HG03354 (cell line): ENCODE data around the gene SHD.
A peak's percentile ranks its signal among the peaks of the same experiment; 100 is the strongest.
"Not testable (repeated sequence)": the region's sequence is repeated elsewhere in the genome, so short reads cannot be mapped to it uniquely, and the experiment has no call there.

ENCODE experiments used
- ATAC-seq: cut with Tn5 transposase; IDR thresholded peaks from one replicate; pipeline ENCODE4 v1.9.1; 2021; ENCODE audit warnings: mild to moderate bottlenecking; ENCODE audit not compliant: unreplicated experiment, poor library complexity, severe bottlenecking

SHD gene

DNA sequence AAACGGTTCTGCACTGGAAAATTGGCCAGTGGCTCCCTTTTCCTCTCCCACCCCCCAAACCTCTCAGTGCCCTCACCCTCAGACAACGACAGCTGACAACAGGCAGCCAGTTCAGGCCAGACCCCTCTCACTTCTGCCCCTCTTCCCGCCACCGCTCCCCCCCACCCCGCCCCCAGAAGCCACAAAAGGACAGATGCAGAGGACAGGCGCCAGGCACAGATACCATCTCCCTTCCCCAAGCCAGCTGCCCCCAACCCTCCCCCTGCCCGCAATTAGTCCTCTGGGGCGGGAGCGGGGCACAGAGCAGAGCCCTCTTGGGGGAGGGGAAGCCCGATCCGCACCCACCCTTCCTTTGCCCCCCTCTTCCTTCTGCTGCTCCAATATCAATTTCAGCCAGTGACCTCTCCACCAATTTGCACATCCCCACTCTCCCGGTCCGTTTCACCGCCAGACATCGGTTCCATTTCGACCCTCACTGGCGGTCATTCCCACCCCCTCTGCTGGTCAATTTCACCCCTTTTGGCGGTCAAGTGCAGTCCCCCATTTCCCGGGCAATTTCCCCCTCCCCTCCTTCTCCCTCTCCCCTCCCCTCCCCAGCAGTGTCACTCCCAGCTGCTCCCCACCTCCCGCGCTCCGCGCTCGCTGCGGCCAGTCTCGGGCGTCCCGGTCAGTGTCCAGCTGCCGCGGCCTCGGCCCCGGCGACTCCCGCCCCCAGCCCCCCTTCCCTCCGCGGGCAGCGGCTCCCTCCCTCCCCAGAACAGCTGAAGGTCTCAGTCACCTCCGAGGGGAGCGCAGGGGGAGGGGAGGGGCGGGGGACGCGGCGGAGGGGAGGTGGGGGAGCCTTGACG lies at the start of gene SHD:
Gene SHD, plus strand, starts transcription at position 848 of the 848 bp plus-strand sequence. CDS start 798 bp downstream, outside the sequence.
- no peak for ATAC-seq

GRCh38 chr19:4230237-4230636 lies 48.8 kb upstream of the SHD start:
- not testable (repeated sequence) for ATAC-seq

- ATAC-seq: not testable (repeated sequence)
These were observed 47.5 kb upstream of the SHD start for GRCh38 chr19:4231521-4231920.

GRCh38 chr19:4232139-4232538 lies 46.9 kb upstream of the SHD start:
- not testable (repeated sequence) for ATAC-seq

DNA sequence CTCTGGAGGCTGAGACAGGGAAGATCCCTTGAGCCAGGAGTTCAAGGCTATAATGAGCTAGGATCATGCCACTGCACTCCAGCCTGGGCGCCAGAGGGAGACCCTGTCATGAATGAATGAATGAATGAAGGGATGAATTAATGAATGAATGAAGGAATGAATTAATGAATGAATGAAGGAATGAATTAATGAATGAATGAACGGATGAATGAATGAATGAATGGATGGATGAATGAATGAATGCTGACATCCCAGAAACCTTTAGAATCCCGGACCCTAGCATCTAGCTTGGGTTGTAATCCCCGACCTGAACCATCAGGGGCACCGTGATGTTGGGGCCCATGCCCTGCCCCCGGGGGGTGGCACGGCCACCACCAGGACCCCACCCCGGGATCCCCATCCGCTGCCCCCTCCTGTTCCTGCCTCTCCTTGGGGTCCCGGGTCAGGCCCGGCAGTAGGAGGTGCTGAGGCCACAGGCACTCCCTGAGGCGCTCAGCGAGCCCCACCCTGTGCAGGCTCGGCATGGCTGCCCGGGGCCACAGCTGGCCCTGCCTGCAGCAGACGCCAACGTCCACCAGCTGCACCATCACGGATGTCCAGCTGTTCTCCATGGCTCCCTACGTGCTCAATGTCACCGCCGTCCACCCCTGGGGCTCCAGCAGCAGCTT lies 46.3 kb upstream of the SHD start:
- ATAC-seq: no peak

GRCh38 chr19:4233282-4233853 lies 45.7 kb upstream of the SHD start:
- ATAC-seq: no peak

- no peak for ATAC-seq
These were observed 44.8 kb upstream of the SHD start for GRCh38 chr19:4234142-4234861.

DNA sequence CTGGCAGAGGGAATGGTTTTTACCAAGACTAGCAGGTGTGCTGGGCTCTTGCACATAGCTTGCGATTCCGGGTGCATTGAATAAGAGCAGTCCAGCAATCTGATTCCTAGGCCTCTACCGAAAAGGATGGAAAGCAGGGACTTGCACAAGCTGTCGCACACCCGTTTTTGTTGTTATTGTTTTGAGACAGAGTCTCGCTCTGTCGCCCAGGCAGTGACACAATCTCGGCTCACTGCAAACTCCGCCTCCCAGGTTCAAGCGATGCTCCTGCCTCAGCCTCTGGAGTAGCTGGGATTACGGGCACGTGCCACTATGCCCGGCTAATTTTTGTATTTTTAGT lies 44.2 kb upstream of the SHD start:
- no peak for ATAC-seq

DNA sequence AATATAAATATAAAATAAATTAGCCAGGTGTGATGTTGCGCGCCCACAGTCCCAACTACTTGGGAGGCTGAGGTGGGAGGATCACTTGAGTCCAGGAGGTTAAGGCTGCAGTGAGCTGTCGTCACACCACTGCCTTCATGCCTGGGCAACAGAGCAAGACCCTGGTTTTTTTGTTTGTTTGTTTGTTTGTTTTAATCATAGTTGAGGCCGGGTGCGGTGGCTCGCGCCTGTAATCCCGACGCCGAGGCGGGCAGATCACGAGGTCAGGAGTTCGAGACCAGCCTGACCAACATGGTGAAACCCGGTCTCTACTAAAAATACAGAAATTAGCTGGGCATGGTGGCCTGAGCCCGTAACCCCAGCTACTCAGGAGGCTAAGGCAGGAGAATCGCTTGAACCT lies 41.6 kb upstream of the SHD start:
- not testable (repeated sequence) for ATAC-seq

GRCh38 chr19:4238831-4239230 lies 40.2 kb upstream of the SHD start:
- no peak for ATAC-seq

DNA sequence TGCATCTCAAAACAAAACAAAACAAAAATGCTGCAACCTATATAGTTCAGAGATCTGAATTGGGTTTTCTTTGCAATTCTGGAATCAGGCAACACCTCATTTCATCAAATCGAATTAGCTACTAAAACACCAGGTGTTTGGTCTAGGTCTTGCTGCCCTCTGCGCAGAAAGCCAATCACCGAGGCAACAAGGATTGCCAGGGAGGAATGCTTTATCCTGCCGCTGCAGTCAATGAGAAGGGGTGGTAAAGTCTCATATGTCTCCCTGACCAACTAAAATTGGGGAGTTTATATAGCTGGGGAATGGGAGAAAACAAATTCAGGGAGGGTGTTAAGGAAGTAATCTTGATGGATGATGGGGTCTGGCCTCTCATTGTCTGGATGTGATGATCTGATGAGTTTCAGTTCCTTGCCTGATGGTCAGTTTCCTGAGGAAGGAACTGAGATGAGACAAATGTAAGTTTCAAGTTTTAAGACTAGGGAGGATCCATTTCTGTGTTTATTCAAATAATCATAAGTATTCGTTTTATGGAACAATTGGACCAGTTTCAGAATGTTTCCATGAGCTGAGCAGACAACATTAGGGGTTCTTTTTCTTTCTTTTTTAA lies 37.1 kb upstream of the SHD start:
- ATAC-seq: no peak

GRCh38 chr19:4245938-4246337 lies 33.1 kb upstream of the SHD start:
- not testable (repeated sequence) for ATAC-seq

- ATAC-seq: peak; percentile 87
These were observed 32.1 kb upstream of the SHD start, which contains the start of gene YJU2 for GRCh38 chr19:4246767-4247593. Gene YJU2, plus strand, starts transcription at chr19:4247080. Its CDS starts 67 bp downstream, at chr19:4247147.

DNA sequence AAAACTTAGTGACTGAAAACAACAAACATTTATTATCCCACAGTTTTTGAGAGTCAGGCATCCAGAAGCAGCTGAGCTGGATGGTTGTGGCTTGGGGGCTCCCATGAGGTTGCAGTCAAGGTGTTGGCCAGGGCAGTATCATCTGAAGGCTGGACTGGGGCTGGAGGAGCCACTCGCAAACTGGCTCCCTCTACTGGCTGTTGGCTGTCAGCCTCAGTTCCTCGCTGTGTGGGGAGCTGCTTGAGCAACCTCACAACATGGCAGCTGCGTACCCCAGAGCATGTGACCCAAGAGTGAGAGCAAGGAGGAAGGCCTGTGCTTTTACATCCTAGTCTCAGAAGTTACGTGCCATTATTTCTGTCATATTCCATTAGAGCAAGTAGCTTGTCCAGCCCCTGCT lies 22.5 kb upstream of the SHD start:
- no peak for ATAC-seq

- ATAC-seq: no peak
These were observed 22.0 kb upstream of the SHD start for GRCh38 chr19:4257025-4257424.

DNA sequence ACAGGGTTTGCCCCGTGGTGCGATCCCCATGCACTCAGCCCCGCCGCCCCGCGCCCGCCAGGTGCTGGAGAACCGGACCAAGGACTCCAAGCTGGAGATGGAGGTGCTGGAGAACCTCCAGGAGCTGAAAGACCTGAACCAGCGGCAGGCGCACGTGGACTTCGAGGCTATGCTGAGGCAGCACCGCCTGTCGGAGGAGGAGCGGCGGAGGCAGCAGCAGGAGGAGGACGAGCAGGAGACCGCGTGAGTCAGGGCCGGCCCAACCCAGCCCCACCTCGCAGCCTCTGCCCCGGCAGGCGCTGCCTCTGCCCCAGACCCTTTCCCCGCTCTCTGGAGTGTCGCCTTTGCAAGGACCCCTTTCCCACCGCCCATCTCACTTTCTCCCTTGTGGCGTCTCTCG lies 20.9 kb upstream of the SHD start:
- ATAC-seq: no peak

- ATAC-seq: no peak
These were observed 18.4 kb upstream of the SHD start for GRCh38 chr19:4260613-4261191.

DNA sequence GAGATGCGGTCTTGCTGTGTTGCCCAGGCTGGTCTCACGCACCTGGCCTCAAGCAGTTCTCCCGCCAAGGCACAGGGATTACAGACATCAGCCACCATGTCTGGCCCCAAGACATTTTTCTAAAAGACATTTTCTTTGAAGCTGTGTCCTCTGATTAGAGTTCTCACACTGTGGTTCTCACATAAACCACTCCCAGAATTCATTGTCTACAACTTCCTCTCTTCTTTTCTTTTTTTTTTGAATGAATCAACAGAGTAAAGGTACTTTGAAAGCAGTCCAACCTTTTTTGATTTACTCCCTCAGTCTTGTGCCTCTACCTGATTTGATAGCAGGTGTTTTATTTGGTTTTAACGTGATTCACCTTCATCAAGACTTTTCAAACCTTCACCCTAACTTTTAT lies 14.3 kb upstream of the SHD start:
- ATAC-seq: no peak
